Psoas muscle (tissue), 8 donors: ENCODE data around the gene DAPK3. TPM values are rescaled to one million over a fixed set of nuclear protein-coding genes. Genes with fewer than 3 reads are reported as not detected.

Experiments used
- ATAC-seq, 4 donors: fragments of 200-7000 bp; cut with Tn5 transposase; one replicate each; pipeline ENCODE4 v1.9.1; 2020; ENCODE audit warnings: moderate library complexity in 3 of 4, mild to moderate bottlenecking in 2 of 4
- DNase-seq, 2 donors: peaks; one replicate each; pipeline ENCODE4 v3.0.0-alpha.2; 2020
- H3K27ac ChIP-seq: fragments of 200-600 bp; one replicate; pipeline ENCODE4 v1.8.0; 2022
- H3K27me3 ChIP-seq, 3 donors: fragments of 200-600 bp in 1 of 3; one replicate each; pipeline versions ENCODE4 v1.6.1 to v1.8.0; 2013 to 2022; ENCODE audit warnings: low read length in 2 of 3, mild to moderate bottlenecking in 2 of 3, moderate library complexity in 1 of 3; ENCODE audit not compliant: insufficient read depth in 3 of 3
- H3K36me3 ChIP-seq, 2 donors: fragments of 200-600 bp in 1 of 2; one replicate each; pipeline versions ENCODE4 v1.6.1 to v1.8.0; 2013 to 2022; ENCODE audit warnings: low read depth in 1 of 2, mild to moderate bottlenecking in 1 of 2, moderate library complexity in 1 of 2; ENCODE audit not compliant: insufficient read depth in 1 of 2
- H3K4me1 ChIP-seq: fragments of 200-600 bp; one replicate; pipeline ENCODE4 v1.8.0; 2022
- H3K4me3 ChIP-seq: fragments of 200-600 bp; one replicate; pipeline ENCODE4 v1.8.0; 2022; ENCODE audit warnings: mild to moderate bottlenecking
- H3K9me3 ChIP-seq: fragments of 200-600 bp; one replicate; pipeline ENCODE4 v1.8.0; 2022
- CTCF ChIP-seq: fragments of 200-600 bp; IDR thresholded peaks from one replicate; pipeline ENCODE4 v1.8.0; 2022; ENCODE audit warnings: antibody characterized with exemption
- WGBS, 3 donors: extraction: QIAGEN DNeasy Blood & Tissue Kit; methylation state at CpG; one replicate each; pipeline versions ENCODE4 v1.1.6 to v1.1.7; 2013; 5-methylcytosine and 5-hydroxymethylcytosine counted together
- intact Hi-C, 2 donors: fragments of 100-400 bp; cut with DNase I; formaldehyde crosslinking; loops; one replicate each; pipeline versions ENCODE4 v1.11.0 to v1.14.2; 2022
- polyA plus RNA-seq, 3 donors: library from polyadenylated mRNA; stranded (reverse); fragments of 200-250 nt; gene quantifications; one replicate each; pipeline ENCODE4 v1.2.3, GENCODE V29; 2013
- total RNA-seq, 4 donors: library from RNA; stranded (reverse); fragmentation: NEBNext Ultra II Directional in 2 of 4; extraction: Animal tissue kit (Norgen Biotek cat#: 25700) in 2 of 4; gene quantifications; one replicate each; pipeline versions ENCODE4 v1.2.1 to v1.2.4, GENCODE V29; 2021 to 2023
- donor health status: healthy with polysubstance abuse.
- donor health status: DM: no; HTN: no; CAD: no; lungs with moderate emphysema.
- donor health status: Bipolar disorder and iron deficiency.
- donor health status: healthy.
- donor health status: DM: yes; HTN: yes; CAD: no.
- donor health status: DM: no; HTN: no; CAD: no.
- donor health status: DM: no; HTN: no; CAD: no.
- donor health status: DM: yes; HTN: yes; CAD: no.

The DAPK3 gene
- total and polyA plus RNA-seq, 7 donors = 92.6 to 176 (median 142) TPM

DNA sequence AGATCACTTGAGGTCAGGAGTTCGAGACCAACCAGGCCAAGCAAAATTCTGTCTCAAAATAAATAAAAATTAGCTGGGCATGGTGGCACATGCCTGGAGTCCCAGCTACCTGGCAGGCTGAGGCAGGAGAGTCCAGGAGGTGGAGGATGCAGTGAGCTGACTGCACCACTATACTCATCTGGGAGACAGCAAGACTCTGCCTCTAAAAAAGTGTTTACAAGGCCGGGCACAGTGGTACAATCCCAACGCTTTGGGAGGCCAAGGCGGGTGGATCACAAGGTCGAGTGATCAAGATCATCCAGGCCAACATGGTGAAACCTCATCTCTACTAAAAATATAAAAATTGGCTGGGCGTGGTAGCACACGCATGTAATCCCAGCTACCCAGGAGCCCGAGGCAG lies 4.2 kb upstream of the DAPK3 start:
- Histone ChIP-seq H3K4me3 (no peak overlapping the region), H3K27ac (peak overlapping the region; percentile 58), H3K4me1 (peaks cover 10% of the 10 kb centered on the region), H3K36me3 (peaks cover 16 to 59% of the 10 kb centered on the region in 2 donors), H3K27me3 (no peaks in the 10 kb centered on the region), H3K9me3 (no peaks in the 10 kb centered on the region)
- 36 to 76% (median 43%) methylated on average over 8 of the region's 8 CpGs for WGBS, 3 donors
- ATAC-seq (peak in 1 of 4 donors; percentile 6), DNase-seq (no peak)
- intact Hi-C loops = no loop called here
- no peak for TF ChIP-seq CTCF

DNA sequence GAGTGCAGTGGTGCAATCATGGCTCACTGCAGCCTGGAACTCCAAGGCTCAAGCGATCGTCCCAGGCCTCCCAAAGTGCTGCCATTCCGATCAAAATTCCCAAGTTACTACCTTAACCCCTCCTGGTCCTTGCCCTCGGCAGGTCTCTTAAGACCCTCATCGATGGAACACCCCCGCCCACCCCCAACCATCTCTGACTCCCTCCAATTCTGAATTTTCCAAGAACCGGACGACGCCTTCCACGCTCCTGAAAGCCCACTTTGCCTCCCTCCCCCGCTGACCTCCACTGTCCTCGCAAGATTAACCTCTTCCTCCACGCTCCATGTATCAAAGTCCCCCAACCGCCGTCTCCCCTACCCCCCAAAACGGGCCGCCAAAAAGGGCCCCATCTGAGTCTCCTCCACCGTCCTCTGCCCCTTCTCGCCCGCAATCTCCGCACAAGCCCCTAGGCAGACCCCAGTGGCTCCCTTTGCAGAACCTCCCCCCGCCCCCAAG lies 539 bp downstream of the DAPK3 start:
- H3K27me3 ChIP-seq = no peaks in the 10 kb centered on the region
- DNase-seq (no peak), ATAC-seq (peak in 1 of 4 donors; percentile 23)
- H3K4me1 ChIP-seq = peaks cover 47% of the 10 kb centered on the region
- H3K27ac ChIP-seq = peak overlapping the region; percentile 99
- H3K4me3 ChIP-seq = peak overlapping the region; percentile 96
- TF ChIP-seq CTCF = no peak
- intact Hi-C loops = loop anchor here in 1 of 2 donors (2.0 kb wide), 1 partner anchor 14 kb away; the partner anchor contains the start of gene EEF2
- WGBS, 3 donors = 0 to 1% (median 1%) methylated on average over 21 to 22 of the region's 22 CpGs
- no peaks in the 10 kb centered on the region for H3K9me3 ChIP-seq
- peaks cover 3 to 43% of the 10 kb centered on the region in 2 donors for H3K36me3 ChIP-seq

DNA sequence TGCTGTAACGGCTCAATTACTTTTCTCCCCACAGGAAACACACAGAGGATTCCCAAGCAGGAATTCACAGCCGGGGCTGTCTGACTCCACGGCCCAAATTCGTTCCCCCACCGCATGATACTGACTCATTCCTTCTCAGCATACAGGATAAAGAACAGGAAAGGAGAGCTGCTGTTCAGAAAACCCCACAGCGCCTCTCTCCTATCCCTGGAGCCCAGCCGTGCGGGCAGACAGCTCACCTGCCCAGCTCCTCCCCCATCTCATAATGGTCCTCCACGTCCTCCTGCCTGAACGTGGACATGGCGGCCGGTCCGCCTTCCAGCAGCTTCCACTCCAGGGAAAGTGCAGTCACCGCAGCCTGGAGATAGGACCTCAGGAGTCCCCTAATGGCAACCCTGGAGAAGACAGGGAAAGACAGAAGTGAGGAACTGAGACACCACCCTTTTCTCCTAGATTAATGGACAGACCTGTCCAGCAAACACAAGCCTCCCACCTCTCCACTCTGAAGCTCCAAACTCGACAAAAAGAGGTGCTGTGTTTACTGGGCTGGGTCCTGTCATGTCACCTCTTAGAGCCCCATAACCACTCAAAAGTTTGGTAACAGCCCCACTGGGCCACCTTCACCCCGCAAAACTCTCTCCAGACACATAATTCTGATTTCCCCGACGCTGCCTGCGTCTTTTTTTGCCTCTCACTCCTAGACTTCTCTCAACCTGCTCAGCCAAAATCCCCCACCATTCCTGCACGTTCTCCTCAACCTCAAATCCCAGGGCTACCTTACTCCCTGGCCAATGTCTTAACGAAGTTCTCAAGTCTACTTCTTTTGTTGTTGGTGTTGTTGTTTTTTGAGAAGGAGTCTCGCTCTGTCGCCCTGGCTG lies 1.2 kb downstream of the DAPK3 start:
- DNase-seq = peak; percentile 40 to 78
- peaks cover 47% of the 10 kb centered on the region for H3K4me1 ChIP-seq
- WGBS, 3 donors = 7 to 12% (median 11%) methylated on average over 23 of the region's 23 CpGs

More for the DNA sequence above, 1.2 kb downstream of the DAPK3 start:
- intact Hi-C loops = loop anchor here in 1 of 2 donors (2.0 kb wide), 1 partner anchor 15 kb away; the partner anchor contains the start of gene EEF2
- Histone ChIP-seq H3K4me3 (peak overlapping the region; percentile 96), H3K36me3 (peaks cover 3 to 45% of the 10 kb centered on the region in 2 donors), H3K27ac (peak overlapping the region; percentile 99), H3K9me3 (no peaks in the 10 kb centered on the region), H3K27me3 (no peaks in the 10 kb centered on the region)
- ATAC-seq = peak; percentile 46 to 59 (median 56)
- TF ChIP-seq CTCF = no peak
